Neural progenitor cell (in vitro differentiated cells): Measurements from ENCODE around the gene ENAH. TPM values are rescaled to one million over a fixed set of nuclear protein-coding genes. Genes with fewer than 3 reads are reported as not detected.
"Not testable (repeated sequence)": the region's sequence is repeated elsewhere in the genome, so short reads cannot be mapped to it uniquely, and the experiment has no call there.

Experiments used
- DNase-seq: peaks from one replicate; pipeline ENCODE4 v3.0.0-alpha.2; 2016; ENCODE audit warnings: low spot score
- H2AFZ ChIP-seq: fragments of 200-600 bp; sonication (generic); replicated peaks from 2 replicates; pipeline ENCODE4 v1.6.1; 2016; ENCODE audit warnings: antibody characterized with exemption
- H3F3A ChIP-seq: fragments of 200-600 bp; sonication (generic); 2 replicates; pipeline ENCODE4 v1.6.1; 2016; ENCODE audit warnings: antibody characterized with exemption, low read depth
- H3K27ac ChIP-seq: fragments of 200-600 bp; sonication (generic); 2 replicates; pipeline ENCODE4 v1.5.1; 2016; ENCODE audit warnings: mild to moderate bottlenecking
- H3K27me3 ChIP-seq: fragments of 200-600 bp; sonication (generic); 2 replicates; pipeline ENCODE4 v1.6.1; 2016; ENCODE audit warnings: mild to moderate bottlenecking, moderate library complexity
- H3K36me3 ChIP-seq: fragments of 200-600 bp; sonication (generic); 2 replicates; pipeline ENCODE4 v1.5.1; 2016
- H3K4me1 ChIP-seq: fragments of 200-600 bp; sonication (generic); 2 replicates; pipeline ENCODE4 v1.6.1; 2016; ENCODE audit warnings: mixed run types
- H3K4me2 ChIP-seq: fragments of 200-600 bp; sonication (generic); 2 replicates; pipeline ENCODE4 v1.6.1; 2016
- H3K4me3 ChIP-seq: fragments of 200-600 bp; sonication (generic); 2 replicates; pipeline ENCODE4 v1.5.1; 2016
- H3K79me2 ChIP-seq: fragments of 200-600 bp; sonication (generic); 2 replicates; pipeline ENCODE4 v1.6.1; 2016; ENCODE audit warnings: low read depth
- H3K9ac ChIP-seq: fragments of 200-600 bp; sonication (generic); 2 replicates; pipeline ENCODE4 v1.6.1; 2016
- H3K9me3 ChIP-seq: fragments of 200-600 bp; sonication (generic); 2 replicates; pipeline ENCODE4 v1.5.1; 2016; ENCODE audit warnings: low read depth
- H4K20me1 ChIP-seq: fragments of 200-600 bp; sonication (generic); 2 replicates; pipeline ENCODE4 v1.6.1; 2016; ENCODE audit warnings: low read depth
- H3K27ac Mint-ChIP-seq: 3 replicates; pipeline ENCODE4 v1.8.0; 2021; ENCODE audit warnings: mixed read lengths
- H3K27me3 Mint-ChIP-seq: 2 replicates; pipeline ENCODE4 v1.8.0; 2022; ENCODE audit warnings: low read depth, mild to moderate bottlenecking, inconsistent platforms, moderate library complexity, mixed read lengths; ENCODE audit not compliant: insufficient read depth
- H3K36me3 Mint-ChIP-seq: 3 replicates; pipeline ENCODE4 v1.8.0; 2021; ENCODE audit warnings: mixed read lengths
- H3K4me1 Mint-ChIP-seq: 3 replicates; pipeline ENCODE4 v1.8.0; 2021; ENCODE audit warnings: mixed read lengths
- H3K4me3 Mint-ChIP-seq: 3 replicates; pipeline ENCODE4 v1.8.0; 2021; ENCODE audit warnings: mild to moderate bottlenecking, moderate library complexity, mixed read lengths
- H3K9me3 Mint-ChIP-seq: 3 replicates; pipeline ENCODE4 v1.8.0; 2020; ENCODE audit warnings: mixed read lengths
- CTCF ChIP-seq: fragments of 200-600 bp; sonication (generic); IDR thresholded peaks from 2 replicates; pipeline ENCODE4 v1.5.1; 2017; ENCODE audit warnings: antibody characterized with exemption, mild to moderate bottlenecking
- EZH2 ChIP-seq: fragments of 200-600 bp; sonication (generic); IDR thresholded peaks from 2 replicates; pipeline ENCODE4 v1.6.1; 2017; ENCODE audit warnings: antibody characterized with exemption, mild to moderate bottlenecking, moderate library complexity
- EZH2phosphoT487 ChIP-seq: fragments of 200-600 bp; sonication (generic); IDR thresholded peaks from 2 replicates; pipeline ENCODE4 v1.6.1; 2017; ENCODE audit warnings: antibody characterized with exemption
- total RNA-seq: library from RNA; depleted of rRNA; stranded (reverse); fragments of >200 nt; gene quantifications from 2 replicates; pipeline ENCODE4 v1.2.3, GENCODE V29; 2015; ENCODE audit warnings: low replicate concordance

ENAH gene
- total RNA-seq, 1 donor from 2014 or later: 346 TPM

DNA sequence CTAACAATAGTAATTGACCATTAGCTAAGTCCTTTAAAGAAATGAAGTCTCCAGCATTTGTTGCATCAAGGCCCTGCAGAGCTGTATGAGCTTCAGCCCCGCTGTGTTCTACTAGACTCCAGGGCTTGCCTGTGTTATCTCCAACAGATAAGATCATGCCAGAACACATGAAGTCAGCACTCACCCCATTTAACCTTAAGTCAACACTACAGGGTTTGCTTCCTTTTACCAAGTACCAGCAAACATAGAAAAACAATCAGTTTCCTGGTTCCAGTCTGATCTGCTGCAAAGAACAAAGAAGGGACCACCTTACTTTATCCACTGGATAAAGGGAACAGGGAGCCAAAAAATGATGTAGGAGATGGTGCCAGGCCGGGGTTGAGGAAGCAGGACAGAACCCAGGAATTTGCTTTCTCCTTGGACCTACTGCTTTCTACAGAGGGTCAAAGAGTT is 41.3 kb upstream of the ENAH start:
- Histone ChIP-seq H3K27me3 (no peaks in the 10 kb centered on the region), H3K27ac (no peak overlapping the region), H2AFZ (no peak overlapping the region), H3K4me3 (no peak overlapping the region), H4K20me1 (no peaks in the 10 kb centered on the region), H3K4me1 (no peaks in the 10 kb centered on the region), H3K79me2 (no peaks in the 10 kb centered on the region), H3K9ac (no peak overlapping the region), H3K36me3 (no peaks in the 10 kb centered on the region), H3F3A (no peaks in the 10 kb centered on the region), H3K9me3 (no peaks in the 10 kb centered on the region), H3K4me2 (no peak overlapping the region)
- Mint-ChIP-seq H3K9me3 (peaks cover 4% of the 10 kb centered on the region), H3K4me3 (no peak overlapping the region), H3K27ac (no peak overlapping the region), H3K36me3 (no peaks in the 10 kb centered on the region), H3K4me1 (peaks cover 16% of the 10 kb centered on the region), H3K27me3 (no peaks in the 10 kb centered on the region)
- no peak for DNase-seq
- TF ChIP-seq EZH2 (no peak), EZH2phosphoT487 (no peak), CTCF (no peak)

- not testable (repeated sequence) for H3K9me3 ChIP-seq, H2AFZ ChIP-seq, H3K36me3 ChIP-seq, H3K36me3 Mint-ChIP-seq, H3K4me1 ChIP-seq, H3K27me3 Mint-ChIP-seq, H3K9ac ChIP-seq, H4K20me1 ChIP-seq, H3K4me3 ChIP-seq, DNase-seq, H3K27me3 ChIP-seq, H3K4me2 ChIP-seq, H3F3A ChIP-seq, H3K27ac ChIP-seq, H3K9me3 Mint-ChIP-seq, H3K27ac Mint-ChIP-seq, H3K79me2 ChIP-seq, H3K4me3 Mint-ChIP-seq
- H3K4me1 Mint-ChIP-seq: peaks cover 15% of the 10 kb centered on the region
These were observed 40.8 kb upstream of the ENAH start for GRCh38 chr1:225693697-225694096.

- no peaks in the 10 kb centered on the region for H3K36me3 ChIP-seq
- no peaks in the 10 kb centered on the region for H4K20me1 ChIP-seq
- H3K4me3 ChIP-seq: no peak overlapping the region
- no peak for DNase-seq
- H3K27me3 ChIP-seq: no peaks in the 10 kb centered on the region
- H3K4me1 Mint-ChIP-seq: peaks cover 15% of the 10 kb centered on the region
- peaks cover 4% of the 10 kb centered on the region for H3K9me3 Mint-ChIP-seq
- no peak overlapping the region for H3K4me2 ChIP-seq
- no peaks in the 10 kb centered on the region for H3K9me3 ChIP-seq
- H3K27ac ChIP-seq: no peak overlapping the region
- no peaks in the 10 kb centered on the region for H3K27me3 Mint-ChIP-seq
- H3K79me2 ChIP-seq: no peaks in the 10 kb centered on the region
- H3K4me1 ChIP-seq: no peaks in the 10 kb centered on the region
- TF ChIP-seq EZH2 (no peak), EZH2phosphoT487 (no peak), CTCF (no peak)
- no peak overlapping the region for H3K27ac Mint-ChIP-seq
- no peaks in the 10 kb centered on the region for H3F3A ChIP-seq
- no peak overlapping the region for H3K4me3 Mint-ChIP-seq
- no peak overlapping the region for H3K9ac ChIP-seq
- H3K36me3 Mint-ChIP-seq: no peaks in the 10 kb centered on the region
- H2AFZ ChIP-seq: no peak overlapping the region
These were observed 40.3 kb upstream of the ENAH start for GRCh38 chr1:225693085-225693696.

DNA sequence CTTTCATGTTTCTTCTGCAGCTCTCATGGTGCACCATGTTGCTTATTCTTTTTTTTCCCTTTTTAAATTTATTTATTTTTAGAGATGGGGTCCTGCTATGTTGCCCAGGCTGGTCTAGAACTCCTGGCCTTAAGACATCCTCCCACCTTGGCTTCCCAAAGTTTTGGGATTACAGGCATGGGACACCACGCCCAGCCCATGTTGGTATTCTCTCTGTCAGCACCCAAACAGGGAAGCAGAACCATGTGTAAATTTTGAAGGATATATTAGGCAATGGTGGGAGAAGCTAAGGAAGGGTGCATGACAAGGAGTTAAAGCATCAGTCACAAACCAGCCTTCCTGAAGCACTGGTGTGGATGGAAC is 39.6 kb upstream of the ENAH start:
- Histone ChIP-seq H3K27me3 (no peaks in the 10 kb centered on the region), H3K4me2 (no peak overlapping the region), H3F3A (no peaks in the 10 kb centered on the region), H3K9me3 (no peaks in the 10 kb centered on the region), H4K20me1 (no peaks in the 10 kb centered on the region), H3K9ac (no peak overlapping the region), H3K4me1 (no peaks in the 10 kb centered on the region), H3K4me3 (no peak overlapping the region), H3K36me3 (no peaks in the 10 kb centered on the region), H3K27ac (no peak overlapping the region), H2AFZ (no peak overlapping the region), H3K79me2 (no peaks in the 10 kb centered on the region)
- Mint-ChIP-seq H3K4me3 (no peak overlapping the region), H3K9me3 (peaks cover 4% of the 10 kb centered on the region), H3K4me1 (peaks cover 15% of the 10 kb centered on the region), H3K36me3 (no peaks in the 10 kb centered on the region), H3K27me3 (no peaks in the 10 kb centered on the region), H3K27ac (no peak overlapping the region)
- no peak for DNase-seq
- TF ChIP-seq EZH2phosphoT487 (no peak), CTCF (no peak), EZH2 (no peak)
